Measurements from ENCODE around the gene TBC1D32. TPM values are rescaled to one million over a fixed set of nuclear protein-coding genes. Genes with fewer than 3 reads are reported as not detected.
"Not testable (repeated sequence)": the region's sequence is repeated elsewhere in the genome, so short reads cannot be mapped to it uniquely, and the experiment has no call there.

Gene TBC1D32
- total RNA-seq, 2 donors from 2014 or later = 7.4 to 10.4 TPM

DNA sequence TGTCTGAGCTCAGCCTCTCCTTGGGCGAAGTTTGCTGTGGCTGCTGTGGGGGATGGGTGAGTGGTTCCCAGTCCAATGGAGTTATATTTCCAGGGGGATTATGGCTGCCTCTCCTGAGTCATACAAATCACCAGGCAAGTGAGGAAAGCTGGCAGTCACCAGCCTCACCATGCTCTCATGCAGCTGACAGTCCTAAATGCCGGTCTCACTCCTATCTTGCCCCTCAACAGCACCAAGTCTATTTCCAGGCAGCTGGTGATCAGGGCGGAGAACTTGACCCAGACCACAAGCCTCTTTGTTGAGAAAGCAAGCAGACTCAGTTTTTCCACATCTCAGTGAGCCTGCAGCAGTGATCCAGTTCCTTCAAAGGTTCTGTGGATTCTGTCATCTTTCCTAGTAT lies 98.9 kb downstream of the TBC1D32 start:
- Mint-ChIP-seq H3K36me3 (ENCODE audit: insufficient read depth in 2 of 2) (peaks cover 4 to 16% of the 10 kb centered on the region in 2 donors), H3K4me1 (ENCODE audit: low read depth) (no peaks in the 10 kb centered on the region), H3K27me3 (ENCODE audit: low read depth) (no peaks in the 10 kb centered on the region), H3K4me3 (no peak overlapping the region), H3K27ac (no peak overlapping the region), H3K9me3 (peaks cover 0 to 2% of the 10 kb centered on the region in 2 donors)
- DNase-seq (no peak), ATAC-seq (replicated peaks in 1 of 2) (no peak)

DNA sequence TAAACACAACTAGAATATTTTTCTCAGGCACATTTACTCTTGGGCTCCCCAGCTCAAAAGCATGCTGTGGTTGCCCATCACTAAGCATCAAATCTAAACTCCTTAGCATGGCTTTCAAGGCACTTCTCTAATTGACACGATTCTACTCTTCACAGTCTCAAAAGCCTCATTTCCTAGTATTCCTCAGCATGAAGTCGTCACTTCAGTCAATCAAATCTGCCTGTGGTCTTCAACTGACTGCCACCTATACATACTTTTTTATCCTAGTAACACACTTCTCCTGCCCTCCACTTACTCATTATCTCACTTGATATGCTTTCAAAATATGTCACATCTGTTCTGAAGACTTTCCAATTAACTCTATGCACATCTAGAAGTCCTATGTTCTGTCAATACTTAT lies 110.3 kb downstream of the TBC1D32 start:
- Mint-ChIP-seq H3K27me3 (ENCODE audit: low read depth) (no peaks in the 10 kb centered on the region), H3K27ac (peak overlapping the region; percentile 6), H3K36me3 (ENCODE audit: insufficient read depth in 2 of 2) (peaks cover 3 to 9% of the 10 kb centered on the region in 2 donors), H3K4me1 (ENCODE audit: low read depth) (peaks cover 4% of the 10 kb centered on the region), H3K4me3 (peak overlapping the region in 1 of 2 donors; percentile 6), H3K9me3 (peaks cover 1% of the 10 kb centered on the region in 2 donors)
- peak; percentile 75 to 94 for ATAC-seq (replicated peaks in 1 of 2)
- peak in 1 of 2 donors; percentile 4 for DNase-seq

DNA sequence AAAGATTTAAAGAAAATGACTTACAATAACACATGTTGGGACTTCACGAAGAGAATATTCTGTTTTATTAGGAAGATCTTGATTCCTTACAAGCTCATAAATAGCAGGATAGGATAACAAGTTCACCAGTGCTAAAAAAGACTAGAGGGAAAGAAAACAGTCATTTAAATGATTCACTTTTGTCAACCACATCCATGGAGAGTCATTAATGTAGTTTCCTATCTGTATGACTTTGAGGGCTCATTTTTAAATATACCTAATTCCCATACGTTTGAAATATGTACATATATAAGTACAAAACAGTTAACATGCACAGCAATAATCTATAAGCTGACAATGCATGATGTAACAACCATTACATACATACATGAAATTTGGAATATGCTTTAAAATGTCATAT lies 111.1 kb downstream of the TBC1D32 start:
- Mint-ChIP-seq H3K9me3 (peaks cover 4% of the 10 kb centered on the region in 2 donors), H3K36me3 (ENCODE audit: insufficient read depth in 2 of 2) (peaks cover 5 to 12% of the 10 kb centered on the region in 2 donors), H3K4me3 (no peak overlapping the region), H3K27me3 (ENCODE audit: low read depth) (no peaks in the 10 kb centered on the region), H3K4me1 (ENCODE audit: low read depth) (peaks cover 4% of the 10 kb centered on the region), H3K27ac (no peak overlapping the region)
- DNase-seq (no peak), ATAC-seq (replicated peaks in 1 of 2) (peak in 1 of 2 donors; percentile 31)

DNA sequence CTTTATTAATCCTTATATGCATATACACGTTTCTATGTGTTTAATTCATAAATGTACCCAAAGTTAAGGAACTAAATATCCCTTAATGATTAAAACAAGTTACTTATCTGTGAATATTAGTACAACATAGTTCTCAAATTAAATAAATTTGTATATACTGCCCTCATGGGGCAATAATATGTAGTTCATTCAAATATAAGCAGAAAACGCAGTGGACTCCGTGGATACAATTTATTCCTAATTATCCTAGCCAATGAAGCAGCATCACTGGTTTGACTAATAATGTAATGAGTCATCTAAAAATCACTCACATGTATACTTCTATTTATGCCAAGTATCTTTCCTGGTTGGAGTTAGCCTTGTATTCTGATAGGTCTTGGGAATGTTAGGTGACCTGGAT lies 111.6 kb downstream of the TBC1D32 start:
- H3K27me3 Mint-ChIP-seq (ENCODE audit: low read depth) = no peaks in the 10 kb centered on the region
- peaks cover 5 to 8% of the 10 kb centered on the region in 2 donors for H3K9me3 Mint-ChIP-seq
- ATAC-seq (replicated peaks in 1 of 2) (no peak), DNase-seq (no peak)
- H3K36me3 Mint-ChIP-seq (ENCODE audit: insufficient read depth in 2 of 2) = peaks cover 8 to 16% of the 10 kb centered on the region in 2 donors
- no peak overlapping the region for H3K4me3 Mint-ChIP-seq
- H3K4me1 Mint-ChIP-seq (ENCODE audit: low read depth) = peaks cover 4% of the 10 kb centered on the region
- H3K27ac Mint-ChIP-seq = no peak overlapping the region

DNA sequence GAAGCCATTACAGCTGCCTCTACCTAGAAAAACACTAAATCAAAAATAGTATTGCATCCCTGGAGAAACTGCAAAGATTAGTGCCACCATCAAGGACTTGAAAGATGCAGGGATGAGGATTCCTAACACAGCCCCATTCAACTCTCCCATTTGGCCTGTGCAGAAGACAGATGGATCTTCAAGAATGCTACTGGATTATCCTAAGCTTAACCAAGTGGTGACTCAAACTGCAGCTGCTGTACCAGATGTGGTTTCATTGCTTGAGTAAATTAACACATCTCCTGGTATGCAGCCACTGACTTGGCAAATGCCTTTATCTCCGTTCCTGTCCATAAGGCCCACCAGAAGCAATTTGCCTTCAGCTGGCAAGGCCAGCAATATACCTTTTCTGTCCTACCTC lies 117.4 kb downstream of the TBC1D32 start:
- DNase-seq = no peak
- Mint-ChIP-seq H3K4me1 (ENCODE audit: low read depth) (no peaks in the 10 kb centered on the region), H3K9me3 (peaks cover 13 to 17% of the 10 kb centered on the region in 2 donors), H3K36me3 (ENCODE audit: insufficient read depth in 2 of 2) (peaks cover 23 to 30% of the 10 kb centered on the region in 2 donors), H3K4me3 (no peak overlapping the region), H3K27ac (no peak overlapping the region), H3K27me3 (ENCODE audit: low read depth) (no peaks in the 10 kb centered on the region)
- ATAC-seq (replicated peaks in 1 of 2) = no peak

DNA sequence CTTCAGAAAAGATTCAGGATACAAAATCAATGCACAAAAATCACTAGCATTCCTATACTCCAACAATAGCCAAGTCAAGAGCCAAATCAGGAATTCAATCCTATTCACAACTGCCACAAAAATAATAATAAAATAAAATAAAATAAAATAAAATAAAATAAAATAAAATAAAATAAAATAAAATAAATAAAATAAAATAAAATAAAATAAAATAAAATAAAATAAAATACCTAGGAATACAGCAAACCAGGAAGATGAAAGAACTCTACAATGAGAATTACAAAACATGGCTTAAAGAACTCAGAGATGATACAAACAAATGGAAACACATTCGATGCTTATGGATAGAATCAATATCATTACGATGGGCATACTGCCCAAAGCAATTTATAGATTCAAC lies 120.9 kb downstream of the TBC1D32 start:
- Mint-ChIP-seq H3K36me3 (ENCODE audit: insufficient read depth in 2 of 2) (peaks cover 18 to 20% of the 10 kb centered on the region in 2 donors), H3K9me3 (peaks cover 11 to 16% of the 10 kb centered on the region in 2 donors)
- not testable (repeated sequence) for H3K4me1 Mint-ChIP-seq (ENCODE audit: low read depth); DNase-seq; H3K27me3 Mint-ChIP-seq (ENCODE audit: low read depth); H3K4me3 Mint-ChIP-seq; H3K27ac Mint-ChIP-seq; ATAC-seq (replicated peaks in 1 of 2)

DNA sequence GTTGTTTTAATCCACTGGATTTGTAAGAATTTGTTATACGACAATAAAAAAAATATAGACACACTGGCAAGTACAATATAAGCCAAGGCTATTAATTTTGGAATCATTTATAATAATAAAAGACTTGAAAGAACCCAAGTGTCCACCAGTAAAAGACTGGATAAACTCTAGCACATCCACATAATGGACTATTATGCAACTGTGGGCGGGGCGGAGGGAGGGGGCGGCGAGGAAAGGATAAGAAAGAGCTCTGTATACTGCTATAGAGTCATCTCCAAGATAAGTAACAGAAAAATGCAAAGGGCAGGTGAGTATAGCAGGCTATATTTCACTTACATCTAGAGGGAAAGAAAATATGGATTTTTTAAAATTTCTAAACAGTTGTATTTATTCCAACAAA lies 123.3 kb downstream of the TBC1D32 start:
- Mint-ChIP-seq H3K4me3 (no peak overlapping the region), H3K9me3 (peaks cover 7 to 8% of the 10 kb centered on the region in 2 donors), H3K27me3 (ENCODE audit: low read depth) (no peaks in the 10 kb centered on the region), H3K27ac (no peak overlapping the region), H3K4me1 (ENCODE audit: low read depth) (no peaks in the 10 kb centered on the region), H3K36me3 (ENCODE audit: insufficient read depth in 2 of 2) (peaks cover 10 to 12% of the 10 kb centered on the region in 2 donors)
- DNase-seq (no peak), ATAC-seq (replicated peaks in 1 of 2) (no peak)

DNA sequence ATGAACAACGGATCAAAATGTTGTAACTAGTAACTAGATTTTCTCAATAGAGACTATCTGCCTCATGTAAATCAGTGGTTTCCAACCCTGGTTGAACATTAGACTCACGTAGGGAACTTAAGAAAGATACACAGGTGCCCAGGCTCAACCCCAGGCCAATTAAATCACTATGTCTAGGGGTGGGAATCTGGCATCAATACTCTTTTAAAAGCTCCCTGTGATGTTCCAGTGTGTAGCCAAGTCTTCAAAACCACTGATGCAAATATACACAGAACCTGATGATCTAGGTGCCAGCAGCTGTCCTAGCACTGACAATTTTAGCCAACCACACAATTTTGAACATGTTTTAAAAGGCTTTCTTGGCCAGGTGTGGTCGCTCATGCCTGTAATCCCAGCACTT lies 128.7 kb downstream of the TBC1D32 start:
- H3K27ac Mint-ChIP-seq = no peak overlapping the region
- DNase-seq (no peak), ATAC-seq (replicated peaks in 1 of 2) (no peak)
- H3K9me3 Mint-ChIP-seq = peaks cover 2 to 4% of the 10 kb centered on the region in 2 donors
- H3K4me3 Mint-ChIP-seq = no peak overlapping the region
- H3K4me1 Mint-ChIP-seq (ENCODE audit: low read depth) = no peaks in the 10 kb centered on the region
- peaks cover 3 to 5% of the 10 kb centered on the region in 2 donors for H3K36me3 Mint-ChIP-seq (ENCODE audit: insufficient read depth in 2 of 2)
- no peaks in the 10 kb centered on the region for H3K27me3 Mint-ChIP-seq (ENCODE audit: low read depth)

DNA sequence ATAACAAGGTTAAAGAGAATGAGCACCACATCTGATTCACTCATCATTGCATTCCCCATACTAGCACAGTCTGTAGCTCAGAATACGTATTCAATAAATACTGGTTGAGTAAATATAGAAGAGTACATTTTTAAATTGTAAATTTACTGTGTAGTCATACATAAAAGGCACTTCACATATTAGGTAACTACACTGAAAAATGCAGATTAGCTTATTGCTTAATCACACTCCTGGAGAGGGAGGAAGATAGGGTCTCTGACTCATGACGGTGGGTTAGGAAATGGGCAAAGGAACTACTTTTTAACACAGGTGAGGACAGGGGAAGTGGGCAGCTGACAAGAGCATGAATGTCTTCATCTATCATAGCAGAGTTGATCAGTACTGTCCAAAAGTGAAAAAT lies 133.2 kb downstream of the TBC1D32 start:
- H3K36me3 Mint-ChIP-seq (ENCODE audit: insufficient read depth in 2 of 2) = peaks cover 0 to 4% of the 10 kb centered on the region in 2 donors
- no peak overlapping the region for H3K4me3 Mint-ChIP-seq
- no peak overlapping the region for H3K27ac Mint-ChIP-seq
- ATAC-seq (replicated peaks in 1 of 2) (no peak), DNase-seq (no peak)
- H3K4me1 Mint-ChIP-seq (ENCODE audit: low read depth) = no peaks in the 10 kb centered on the region
- no peaks in the 10 kb centered on the region for H3K27me3 Mint-ChIP-seq (ENCODE audit: low read depth)
- H3K9me3 Mint-ChIP-seq = no peaks in the 10 kb centered on the region

DNA sequence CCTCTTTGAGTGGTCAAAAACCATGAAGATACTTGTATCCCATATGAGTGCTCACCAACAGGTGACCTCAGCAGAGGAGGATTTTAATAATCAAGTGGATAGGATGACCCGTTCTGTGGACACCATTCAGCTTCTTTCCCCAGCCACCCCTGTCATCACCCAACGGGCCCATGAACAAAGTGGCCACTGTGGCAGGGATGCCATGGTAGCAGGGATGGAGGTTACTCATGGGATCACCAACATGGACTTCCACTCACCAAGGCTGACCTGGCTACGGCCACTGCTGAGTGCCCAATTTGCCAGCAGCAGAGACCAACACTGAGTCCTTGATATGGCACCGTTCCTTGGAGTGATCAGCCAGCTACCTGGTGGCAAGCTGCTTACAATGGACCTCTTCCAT lies 138.2 kb downstream of the TBC1D32 start:
- not testable (repeated sequence) for ATAC-seq (replicated peaks in 1 of 2); H3K27ac Mint-ChIP-seq; H3K4me1 Mint-ChIP-seq (ENCODE audit: low read depth); H3K4me3 Mint-ChIP-seq; H3K36me3 Mint-ChIP-seq (ENCODE audit: insufficient read depth in 2 of 2); H3K27me3 Mint-ChIP-seq (ENCODE audit: low read depth); H3K9me3 Mint-ChIP-seq; DNase-seq

DNA sequence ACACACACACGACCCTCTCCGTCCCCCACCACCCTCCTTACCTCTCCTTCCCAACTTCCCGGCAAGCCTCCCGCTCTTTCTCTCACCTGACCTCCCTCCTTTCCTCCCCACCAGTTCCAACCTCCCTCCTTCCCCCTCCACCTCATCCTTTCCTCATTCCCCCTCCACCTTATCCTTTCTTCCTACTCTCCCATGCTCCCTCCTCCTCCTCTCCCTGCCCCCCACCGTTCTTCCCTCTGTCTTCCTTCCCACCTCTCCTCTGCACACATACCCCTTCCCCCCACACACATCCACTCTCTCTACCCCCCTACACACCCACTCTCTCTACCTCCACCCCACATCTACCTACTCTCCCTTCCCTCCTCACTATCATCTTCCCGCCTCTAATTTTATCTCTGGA lies 144.2 kb downstream of the TBC1D32 start:
- DNase-seq (no peak), ATAC-seq (replicated peaks in 1 of 2) (no peak)
- Mint-ChIP-seq H3K4me1 (ENCODE audit: low read depth) (no peaks in the 10 kb centered on the region), H3K36me3 (ENCODE audit: insufficient read depth in 2 of 2) (no peaks in the 10 kb centered on the region), H3K4me3 (no peak overlapping the region), H3K27me3 (ENCODE audit: low read depth) (no peaks in the 10 kb centered on the region), H3K9me3 (peaks cover 0 to 1% of the 10 kb centered on the region in 2 donors), H3K27ac (no peak overlapping the region)

DNA sequence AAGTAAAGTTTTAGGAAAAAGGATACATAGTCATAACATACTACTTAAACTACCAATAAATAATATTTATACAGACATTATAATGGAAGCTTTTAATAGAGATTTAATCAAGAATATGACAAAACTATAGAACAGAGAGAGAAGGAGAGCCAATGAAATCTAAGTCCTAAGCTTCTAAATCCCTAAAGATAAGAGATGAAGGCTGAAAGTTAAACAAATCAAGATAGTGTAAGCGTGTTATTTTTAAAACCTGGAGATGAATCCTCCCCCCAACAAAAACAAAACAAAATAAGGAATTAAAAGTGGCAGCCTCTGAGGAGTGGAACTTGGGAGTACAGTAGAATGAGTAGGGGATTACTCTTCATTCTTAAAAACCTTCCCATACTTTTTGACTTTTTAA lies 145.9 kb downstream of the TBC1D32 start:
- no peak for ATAC-seq (replicated peaks in 1 of 2)
- peaks cover 0 to 1% of the 10 kb centered on the region in 2 donors for H3K9me3 Mint-ChIP-seq
- DNase-seq = no peak
- no peak overlapping the region for H3K4me3 Mint-ChIP-seq
- H3K27me3 Mint-ChIP-seq (ENCODE audit: low read depth) = no peaks in the 10 kb centered on the region
- H3K4me1 Mint-ChIP-seq (ENCODE audit: low read depth) = no peaks in the 10 kb centered on the region
- no peak overlapping the region for H3K27ac Mint-ChIP-seq
- H3K36me3 Mint-ChIP-seq (ENCODE audit: insufficient read depth in 2 of 2) = no peaks in the 10 kb centered on the region

DNA sequence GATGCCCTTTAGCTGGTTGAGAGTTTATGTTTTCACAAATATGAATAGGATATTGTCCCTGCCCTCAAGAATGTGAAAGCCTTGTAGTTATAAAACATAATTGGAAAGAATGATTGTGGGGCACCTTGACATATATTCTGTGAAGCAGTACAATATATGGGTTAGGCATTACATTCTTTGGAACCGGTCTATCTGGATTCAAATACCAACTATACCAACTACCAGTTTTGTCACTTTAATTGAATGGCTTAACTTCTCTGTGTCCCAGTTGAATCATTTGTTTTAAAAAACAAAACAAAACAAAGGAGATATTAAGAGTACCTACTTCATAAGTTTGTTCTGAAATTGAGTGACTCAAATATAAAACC lies 146.5 kb downstream of the TBC1D32 start:
- Mint-ChIP-seq H3K9me3 (peaks cover 0 to 1% of the 10 kb centered on the region in 2 donors), H3K27me3 (ENCODE audit: low read depth) (no peaks in the 10 kb centered on the region), H3K4me1 (ENCODE audit: low read depth) (no peaks in the 10 kb centered on the region), H3K27ac (no peak overlapping the region), H3K4me3 (no peak overlapping the region), H3K36me3 (ENCODE audit: insufficient read depth in 2 of 2) (no peaks in the 10 kb centered on the region)
- ATAC-seq (replicated peaks in 1 of 2) = no peak
- DNase-seq = no peak

DNA sequence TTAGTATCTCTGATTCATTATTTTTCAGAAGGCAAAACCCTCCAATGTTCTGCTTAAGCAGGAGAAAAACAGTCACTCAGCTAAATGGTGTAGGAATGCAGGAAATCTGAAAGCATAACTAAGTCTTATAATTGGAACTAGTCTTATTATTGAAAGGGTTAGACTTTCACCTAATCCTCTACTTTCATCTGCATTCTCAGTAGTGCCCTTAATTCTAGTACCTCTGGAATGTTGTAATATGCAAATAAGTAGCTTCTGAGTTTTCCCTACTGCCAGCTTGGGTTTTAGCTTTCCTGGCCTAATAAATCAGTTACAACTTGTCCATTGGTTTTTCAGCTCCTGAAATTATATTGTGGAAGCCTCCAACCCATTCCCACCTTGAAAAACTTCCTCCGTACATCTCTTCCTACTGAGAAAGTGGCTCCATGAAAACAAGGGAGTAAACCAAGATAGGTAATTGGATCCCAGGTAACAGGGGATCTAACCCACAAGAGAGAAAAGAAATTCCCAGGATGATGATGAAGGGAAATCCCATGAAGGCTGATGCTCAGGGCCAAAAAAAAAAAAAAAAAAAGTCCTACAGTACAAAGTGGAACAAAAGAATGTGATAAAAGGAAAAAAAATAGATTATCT lies 147.0 kb downstream of the TBC1D32 start:
- peaks cover 0 to 1% of the 10 kb centered on the region in 2 donors for H3K9me3 Mint-ChIP-seq
- H3K4me3 Mint-ChIP-seq = no peak overlapping the region
- no peaks in the 10 kb centered on the region for H3K4me1 Mint-ChIP-seq (ENCODE audit: low read depth)

More for the DNA sequence above, 147.0 kb downstream of the TBC1D32 start:
- Mint-ChIP-seq H3K27me3 (ENCODE audit: low read depth) (no peaks in the 10 kb centered on the region), H3K27ac (no peak overlapping the region), H3K36me3 (ENCODE audit: insufficient read depth in 2 of 2) (no peaks in the 10 kb centered on the region)
- ATAC-seq (replicated peaks in 1 of 2) (no peak), DNase-seq (no peak)
